ENCODE data around the gene GOLT1B.

GRCh38 chr12:21526721-21527345 lies 25.2 kb downstream of the GOLT1B start:
- TF ChIP-seq CTCF (conservative IDR thresholded peaks at IDR 0.05; ENCODE audit: low read depth, low read length) (no peak), EZH2 (IDR thresholded peaks at IDR 0.05; ENCODE audit: borderline replicate concordance, low read depth, low read length, poor library complexity, severe bottlenecking) (no peak)

All from A673 (cell line).